ENCODE results near the gene SF3B2. TPM values are rescaled to one million over a fixed set of nuclear protein-coding genes. Genes with fewer than 3 reads are reported as not detected.

The SF3B2 gene
- total and polyA plus RNA-seq, 9 of the 15 experiments (the other 6 are each of a cell fraction or from before 2014, with no cell fraction given): 58.3 to 248 (median 157) TPM

- Histone ChIP-seq H3K9me3 (replicated peaks; ENCODE audit: control insufficient read depth, insufficient read depth, low read depth, low read length) (no peaks in the 10 kb centered on the region), H3K27ac (ENCODE audit: extremely low read depth, low read depth, low read length) (no peak overlapping the region), H3K4me3 (no peak overlapping the region), H3K9me1 (ENCODE audit: control insufficient read depth, insufficient read depth, low read length) (no peaks in the 10 kb centered on the region), H3K36me3 (ENCODE audit: control insufficient read depth, insufficient read depth, low read length) (peaks cover 86% of the 10 kb centered on the region), H3K9ac (ENCODE audit: insufficient read depth in 1 of 2, low read depth in 2 of 2, low read length in 2 of 2) (no peak overlapping the region), H2AFZ (ENCODE audit: low read depth, low read length) (no peak overlapping the region), H4K20me1 (replicated peaks; ENCODE audit: control insufficient read depth, insufficient read depth, low read length) (no peaks in the 10 kb centered on the region; the same call in 1 of the 2 replicates), H3K4me1 (replicated peaks in 1 of 2; ENCODE audit: control insufficient read depth in 2 of 2, insufficient read depth in 2 of 2, low read length in 2 of 2) (peaks cover 6 to 20% of the 10 kb centered on the region in 2 experiments), H3K27me3 (ENCODE audit: control insufficient read depth in 2 of 2, insufficient read depth in 2 of 2, low read length in 2 of 2) (no peaks in the 10 kb centered on the region), H3K79me2 (ENCODE audit: control insufficient read depth, insufficient read depth, low read length) (peaks cover 26% of the 10 kb centered on the region), H3K4me2 (ENCODE audit: insufficient read depth, low read length) (no peak overlapping the region)
- ChIA-PET POLR2A (interaction anchor here (1.0 to 1.6 kb wide), 4 partner anchors 11 to 16 kb away, joined by 3 to 5 read pairs (median 3); no protein-coding TSS in a partner anchor), CTCF (ENCODE audit: low intra/inter-chr PET ratio) (no interaction called here)
- BruUV-seq (replicated peaks): no TSS peak
- 91% methylated on average over 7 of the region's 7 CpGs for WGBS (ENCODE audit: insufficient coverage, low coverage, missing lambda C conversion rate)
- in situ Hi-C loops (cut with MboI) (no loop called here), intact Hi-C loops (cut with micrococcal nuclease) (no loop called here)
- no peak for FAIRE-seq
- no peak for ATAC-seq
- no peak for TF ChIP-seq ZNF384 (IDR thresholded peaks at IDR 0.05; ENCODE audit: low read depth, low read length)
- no peak for TF ChIP-seq THRB (CRISPR knock-in tag; conservative IDR thresholded peaks at IDR 0.05)
- TF ChIP-seq RCOR1 (IDR thresholded peaks at IDR 0.05; ENCODE audit: borderline replicate concordance in 1 of 2, low read depth in 2 of 2, low read length in 2 of 2): no peak
- no peak for TF ChIP-seq POLR3G (IDR thresholded peaks at IDR 0.05; ENCODE audit: extremely low read depth, insufficient read length, insufficient replicate concordance)
- TF ChIP-seq ZNF551 (CRISPR knock-in tag; IDR thresholded peaks at IDR 0.05): no peak
- TF ChIP-seq FOXJ3 (CRISPR knock-in tag; IDR thresholded peaks at IDR 0.05): no peak
- no peak for TF ChIP-seq ZNF830 (CRISPR knock-in tag; IDR thresholded peaks at IDR 0.05)
- TF ChIP-seq TSHZ1 (CRISPR knock-in tag; IDR thresholded peaks at IDR 0.05): no peak
- TF ChIP-seq SAP30 (IDR thresholded peaks at IDR 0.05; ENCODE audit: borderline replicate concordance, insufficient read depth, low read depth, low read length, poor library complexity, severe bottlenecking): no peak
- TF ChIP-seq FUS (optimal IDR thresholded peaks at IDR 0.05; ENCODE audit: low read depth, low read length): no peak
- TF ChIP-seq HMBOX1 (IDR thresholded peaks at IDR 0.05): no peak
- TF ChIP-seq ZBTB5 (IDR thresholded peaks at IDR 0.05): no peak
- no peak for TF ChIP-seq DLX4 (CRISPR knock-in tag; IDR thresholded peaks at IDR 0.05)
- TF ChIP-seq ZNF41 (CRISPR knock-in tag; conservative IDR thresholded peaks at IDR 0.05): no peak
- DNase-seq (ENCODE audit: extremely low read depth in 1 of 4, low spot score in 3 of 4): no peak
Measured at GRCh38 chr11:66056501-66056900, 4.3 kb downstream of the SF3B2 start.

Data from K562 (cell line).